Fibroblast of lung (primary cell): Measurements from ENCODE around the gene PRAMEF15. TPM values are rescaled to one million over a fixed set of nuclear protein-coding genes. Genes with fewer than 3 reads are reported as not detected.
"Not testable (repeated sequence)": the region's sequence is repeated elsewhere in the genome, so short reads cannot be mapped to it uniquely, and the experiment has no call there.

Source experiments
- DNase-seq, 2 donors: peaks; one replicate each; pipeline versions ENCODE4 v3.0.0 to v3.0.0-alpha.2; 2010; ENCODE audit warnings: low read depth in 2 of 2
- H2AFZ ChIP-seq: 2 replicates; pipeline ENCODE4 v1.5.1; 2012; ENCODE audit warnings: low read length, control low read depth, inconsistent platforms
- H3K27ac ChIP-seq: 2 replicates; pipeline ENCODE4 v1.5.1; 2011; ENCODE audit warnings: low read length, control low read depth; ENCODE audit not compliant: insufficient read depth
- H3K27me3 ChIP-seq: 2 replicates; pipeline ENCODE4 v1.5.1; 2011; ENCODE audit warnings: mild to moderate bottlenecking, low read length; ENCODE audit not compliant: control insufficient read depth, insufficient read depth
- H3K36me3 ChIP-seq: 2 replicates; pipeline ENCODE4 v1.5.1; 2011; ENCODE audit warnings: low read length; ENCODE audit not compliant: control insufficient read depth, insufficient read depth
- H3K4me1 ChIP-seq: 2 replicates; pipeline ENCODE4 v1.5.1; 2011; ENCODE audit warnings: low read length; ENCODE audit not compliant: control insufficient read depth, insufficient read depth; ENCODE audit errors: extremely low read depth
- H3K4me2 ChIP-seq: 2 replicates; pipeline ENCODE4 v1.5.1; 2011; ENCODE audit warnings: low read length, control low read depth; ENCODE audit not compliant: insufficient read depth; ENCODE audit errors: extremely low read depth
- H3K4me3 ChIP-seq, 4 experiments: fragments of 200-600 bp in 1 of 4; sonication (generic) in 1 of 4; replicated peaks in 1 of 4; 2 replicates each; pipeline ENCODE4 v1.5.1; 2011 to 2016; ENCODE audit warnings: low read length in 4 of 4, low read depth in 3 of 4, mild to moderate bottlenecking in 3 of 4, control low read depth in 2 of 4, inconsistent platforms in 1 of 4, mixed read lengths in 1 of 4; ENCODE audit not compliant: insufficient read depth in 1 of 4; ENCODE audit errors: control extremely low read depth in 1 of 4
- H3K79me2 ChIP-seq: 2 replicates; pipeline ENCODE4 v1.5.1; 2012; ENCODE audit warnings: mild to moderate bottlenecking, low read length, inconsistent platforms; ENCODE audit not compliant: control insufficient read depth, insufficient read depth
- H3K9ac ChIP-seq: 2 replicates; pipeline ENCODE4 v1.5.1; 2011; ENCODE audit warnings: mild to moderate bottlenecking, low read length, control low read depth; ENCODE audit not compliant: insufficient read depth
- H3K9me3 ChIP-seq: 2 replicates; pipeline ENCODE4 v1.5.1; 2012; ENCODE audit warnings: low read depth, low read length; ENCODE audit not compliant: control insufficient read depth, insufficient read depth
- H4K20me1 ChIP-seq: 2 replicates; pipeline ENCODE4 v1.5.1; 2011; ENCODE audit warnings: low read length; ENCODE audit not compliant: control insufficient read depth, insufficient read depth; ENCODE audit errors: extremely low read depth
- polyA plus RNA-seq, 2 donors: library from polyadenylated mRNA; depleted of rRNA in 1 of 2; stranded (reverse) in 1 of 2; unstranded in 1 of 2; fragments of >200 nt; gene quantifications; 2 replicates each; pipeline ENCODE4 v1.2.1, GENCODE V29; 2011 to 2012; ENCODE audit warnings: missing spikeins in 1 of 2
- total RNA-seq: library from RNA; depleted of rRNA; stranded (reverse); fragments of >200 nt; gene quantifications from 2 replicates; pipeline ENCODE4 v1.2.1, GENCODE V29; 2014

Gene PRAMEF15
- total and polyA plus RNA-seq, 2 donors (not counting 1 experiment from before 2014, with no cell fraction given): not detected

DNA sequence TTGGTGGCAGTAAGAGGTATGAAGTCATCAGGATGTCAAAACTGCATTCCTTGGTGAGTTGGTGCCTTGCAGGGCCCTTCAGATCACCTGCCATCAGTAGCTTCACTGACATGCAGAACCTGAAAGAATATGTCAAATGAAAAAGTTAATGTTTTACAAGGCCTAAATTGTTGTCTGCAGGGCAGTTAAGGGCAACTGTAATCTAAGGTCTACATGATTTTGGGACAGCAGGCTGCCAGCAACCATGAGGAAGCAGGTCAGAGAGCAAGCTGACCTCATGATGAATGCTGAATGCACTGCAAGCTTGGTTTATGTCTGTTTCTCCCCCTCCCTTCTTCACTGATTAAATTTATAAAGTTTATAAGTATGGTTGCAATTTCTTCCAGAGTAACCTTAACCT lies 13.2 kb upstream of the PRAMEF15 start:
- DNase-seq, H3K27me3 ChIP-seq, H3K36me3 ChIP-seq, H4K20me1 ChIP-seq, H3K4me3 ChIP-seq, H3K4me1 ChIP-seq, H3K79me2 ChIP-seq, H3K4me2 ChIP-seq, H3K9ac ChIP-seq, H3K9me3 ChIP-seq, H2AFZ ChIP-seq, H3K27ac ChIP-seq: not testable (repeated sequence)

DNA sequence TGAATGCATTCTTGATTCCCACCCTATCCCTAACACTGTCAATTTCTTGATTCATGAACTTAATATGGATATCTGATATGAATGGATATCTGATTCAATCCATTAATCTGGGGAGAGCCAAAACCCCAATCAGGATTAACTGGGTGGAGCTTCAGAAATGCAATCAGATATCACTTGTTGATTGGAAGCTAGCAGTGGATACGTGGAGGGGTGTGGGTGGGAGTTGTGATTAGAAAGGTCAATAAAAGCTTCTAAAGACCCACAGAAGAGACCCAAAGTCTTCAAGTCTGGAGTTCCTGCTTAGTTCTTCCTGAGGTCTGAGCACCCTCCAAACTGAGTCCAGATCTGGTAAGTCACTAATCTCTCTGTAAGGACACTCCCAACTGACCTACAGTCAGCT lies 12.1 kb upstream of the PRAMEF15 start, which contains the start of gene PRAMEF33:
Gene PRAMEF33 (plus strand): TSS at position 301 of the 400 bp plus-strand sequence. CDS start 2,416 bp downstream, outside the sequence.
- H3K27me3 ChIP-seq, H3K9me3 ChIP-seq, H3K4me3 ChIP-seq, H3K27ac ChIP-seq, H3K36me3 ChIP-seq, H2AFZ ChIP-seq, H3K4me1 ChIP-seq, H3K9ac ChIP-seq, H3K4me2 ChIP-seq, DNase-seq, H3K79me2 ChIP-seq, H4K20me1 ChIP-seq: not testable (repeated sequence)

DNA sequence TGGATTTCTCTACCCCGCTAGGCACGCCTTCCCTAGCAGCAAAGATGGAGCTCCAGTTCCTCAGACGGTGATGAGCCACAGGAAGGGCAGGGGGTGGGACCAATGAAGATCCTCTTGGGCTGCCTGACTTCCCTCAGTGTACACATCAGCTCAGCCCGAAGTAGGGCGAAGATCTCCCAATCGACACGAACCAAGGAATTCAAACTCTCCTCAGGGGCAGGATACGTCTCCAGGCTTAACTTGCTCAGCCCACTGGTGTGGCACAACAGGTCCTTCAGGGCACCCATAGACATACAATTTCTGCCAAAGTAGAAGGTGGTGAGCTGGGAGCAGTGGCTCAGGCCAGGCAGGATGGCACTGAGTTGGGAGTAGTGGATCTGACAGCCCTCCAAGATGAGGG lies 27.1 kb downstream of the PRAMEF15 start:
- H3K36me3 ChIP-seq, H4K20me1 ChIP-seq, H2AFZ ChIP-seq, H3K4me3 ChIP-seq, DNase-seq, H3K27me3 ChIP-seq, H3K4me2 ChIP-seq, H3K9ac ChIP-seq, H3K27ac ChIP-seq, H3K9me3 ChIP-seq, H3K4me1 ChIP-seq, H3K79me2 ChIP-seq: not testable (repeated sequence)

DNA sequence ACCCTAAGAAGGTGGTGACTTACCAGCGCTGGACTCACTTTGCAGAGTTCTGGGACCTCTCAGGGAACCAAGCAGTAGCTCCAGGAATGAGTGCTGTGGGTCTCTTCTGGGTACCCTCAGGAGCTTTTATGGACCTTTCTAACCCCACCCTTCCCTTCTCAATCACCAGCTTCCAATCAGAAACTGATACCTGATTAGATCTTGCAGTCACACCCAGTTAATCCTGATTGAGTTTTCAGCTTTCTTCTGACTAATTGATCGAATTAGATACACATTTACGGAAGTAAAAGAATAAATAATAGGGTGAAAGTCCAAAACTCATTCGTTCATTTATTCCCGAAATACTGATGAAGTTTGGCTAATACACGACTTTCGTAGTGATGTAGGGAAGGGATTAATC lies 31.7 kb downstream of the PRAMEF15 start, which contains the start of gene PRAMEF14:
Gene PRAMEF14 (minus strand): TSS at position 101 of the 400 bp plus-strand sequence. CDS start 1,820 bp downstream, outside the sequence.
- not testable (repeated sequence) for H3K27me3 ChIP-seq, H3K9ac ChIP-seq, H3K4me1 ChIP-seq, H3K79me2 ChIP-seq, H3K27ac ChIP-seq, H3K36me3 ChIP-seq, H3K9me3 ChIP-seq, H4K20me1 ChIP-seq, H2AFZ ChIP-seq, H3K4me3 ChIP-seq, H3K4me2 ChIP-seq, DNase-seq

- not testable (repeated sequence) for H3K27me3 ChIP-seq, H2AFZ ChIP-seq, H3K27ac ChIP-seq, H3K36me3 ChIP-seq, DNase-seq, H3K79me2 ChIP-seq, H3K4me3 ChIP-seq, H4K20me1 ChIP-seq, H3K9me3 ChIP-seq, H3K4me2 ChIP-seq, H3K4me1 ChIP-seq, H3K9ac ChIP-seq
Measured at GRCh38 chr1:13353476-13353875, 38.1 kb downstream of the PRAMEF15 start.

- not testable (repeated sequence) for H3K9me3 ChIP-seq, H3K27ac ChIP-seq, H3K27me3 ChIP-seq, H3K4me3 ChIP-seq, H3K79me2 ChIP-seq, H3K9ac ChIP-seq, DNase-seq, H3K4me1 ChIP-seq, H3K36me3 ChIP-seq, H2AFZ ChIP-seq, H3K4me2 ChIP-seq, H4K20me1 ChIP-seq
Measured at GRCh38 chr1:13354475-13354874, 39.1 kb downstream of the PRAMEF15 start.
